Stimulated activated CD8-positive, alpha-beta memory T cell treated with anti-CD3 and anti-CD28 coated beads, Interleukin-15, amount 100 ng/mL, for 48 hours (primary cell): ENCODE measurements around the gene KIRREL3.

Experiments used
- DNase-seq, 2 donors: peaks; one replicate each; pipeline ENCODE4 v3.0.0-alpha.2; 2020; ENCODE audit warnings: low read depth in 2 of 2

KIRREL3 gene

GRCh38 chr11:126487711-126488110 lies 512.9 kb downstream of the KIRREL3 start:
- no peak for DNase-seq

GRCh38 chr11:126485986-126486635 lies 514.5 kb downstream of the KIRREL3 start:
- no peak for DNase-seq

GRCh38 chr11:126485021-126485792 lies 515.4 kb downstream of the KIRREL3 start:
- DNase-seq: no peak

- no peak for DNase-seq
Observed at GRCh38 chr11:126484266-126484665, 516.3 kb downstream of the KIRREL3 start.

GRCh38 chr11:126483621-126484195 lies 516.9 kb downstream of the KIRREL3 start:
- DNase-seq: no peak

GRCh38 chr11:126482586-126483108 lies 517.9 kb downstream of the KIRREL3 start:
- no peak for DNase-seq

GRCh38 chr11:126481303-126481680 lies 519.3 kb downstream of the KIRREL3 start:
- DNase-seq: no peak

GRCh38 chr11:126480410-126481302 lies 519.9 kb downstream of the KIRREL3 start:
- DNase-seq: peak; percentile 43 to 56

GRCh38 chr11:126480015-126480409 lies 520.6 kb downstream of the KIRREL3 start:
- DNase-seq: no peak

GRCh38 chr11:126479178-126479930 lies 521.2 kb downstream of the KIRREL3 start:
- DNase-seq: no peak

GRCh38 chr11:126478466-126478865 lies 522.1 kb downstream of the KIRREL3 start:
- DNase-seq: no peak

GRCh38 chr11:126477535-126478305 lies 522.9 kb downstream of the KIRREL3 start:
- DNase-seq: peak in 1 of 2 donors; percentile 8

GRCh38 chr11:126476977-126477376 lies 523.6 kb downstream of the KIRREL3 start:
- DNase-seq: no peak

- no peak for DNase-seq
Observed at GRCh38 chr11:126476266-126476924, 524.2 kb downstream of the KIRREL3 start.

- DNase-seq: no peak
Observed at GRCh38 chr11:126475014-126475991, 525.3 kb downstream of the KIRREL3 start.

- no peak for DNase-seq
Observed at GRCh38 chr11:126474220-126474619, 526.4 kb downstream of the KIRREL3 start.

- no peak for DNase-seq
Observed at GRCh38 chr11:126473269-126473668, 527.3 kb downstream of the KIRREL3 start.

- DNase-seq: no peak
Observed at GRCh38 chr11:126469311-126469710, 531.3 kb downstream of the KIRREL3 start.
